Hepatocyte (in vitro differentiated cells): ENCODE data around the gene ALK.

Source experiments
- EZH2 ChIP-seq: fragments of 200-600 bp; sonication (generic); IDR thresholded peaks from 2 replicates; pipeline ENCODE4 v1.6.1; 2016; ENCODE audit warnings: antibody characterized with exemption, mild to moderate bottlenecking, borderline replicate concordance
- EZH2phosphoT487 ChIP-seq: fragments of 200-600 bp; sonication (generic); IDR thresholded peaks from one replicate; pipeline ENCODE4 v1.6.1; 2018; ENCODE audit warnings: antibody characterized with exemption, mild to moderate bottlenecking, low read depth, moderate library complexity; ENCODE audit not compliant: unreplicated experiment, severe bottlenecking
- TF ChIP-seq, protein P1 (sequence below): fragments of 200-600 bp; sonication (generic); IDR thresholded peaks from 2 replicates; pipeline ENCODE4 v1.5.1; 2016; ENCODE audit warnings: antibody characterized with exemption, mild to moderate bottlenecking; ENCODE audit not compliant: poor library complexity

DNA sequence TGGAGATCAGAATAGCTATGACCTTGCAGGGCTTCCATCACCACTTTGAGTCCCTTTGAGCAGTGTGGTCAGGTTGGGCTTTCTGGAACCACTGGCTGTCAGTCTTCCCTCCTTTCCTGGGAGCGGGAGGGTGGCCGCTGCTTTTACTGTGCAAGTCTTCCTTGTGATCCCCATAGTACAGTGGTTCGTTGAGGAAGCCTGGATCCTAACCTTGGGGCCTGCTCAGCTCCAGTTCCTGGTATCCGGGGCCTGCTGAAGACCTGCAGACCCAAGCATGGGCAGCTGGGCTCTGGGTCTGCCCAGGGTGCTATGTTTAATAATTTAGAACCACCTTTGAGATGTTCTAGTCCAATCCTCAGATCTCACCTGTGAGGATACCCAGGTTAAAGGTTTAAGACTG lies 702.0 kb downstream of the ALK start:
- TF ChIP-seq, protein P1, sequence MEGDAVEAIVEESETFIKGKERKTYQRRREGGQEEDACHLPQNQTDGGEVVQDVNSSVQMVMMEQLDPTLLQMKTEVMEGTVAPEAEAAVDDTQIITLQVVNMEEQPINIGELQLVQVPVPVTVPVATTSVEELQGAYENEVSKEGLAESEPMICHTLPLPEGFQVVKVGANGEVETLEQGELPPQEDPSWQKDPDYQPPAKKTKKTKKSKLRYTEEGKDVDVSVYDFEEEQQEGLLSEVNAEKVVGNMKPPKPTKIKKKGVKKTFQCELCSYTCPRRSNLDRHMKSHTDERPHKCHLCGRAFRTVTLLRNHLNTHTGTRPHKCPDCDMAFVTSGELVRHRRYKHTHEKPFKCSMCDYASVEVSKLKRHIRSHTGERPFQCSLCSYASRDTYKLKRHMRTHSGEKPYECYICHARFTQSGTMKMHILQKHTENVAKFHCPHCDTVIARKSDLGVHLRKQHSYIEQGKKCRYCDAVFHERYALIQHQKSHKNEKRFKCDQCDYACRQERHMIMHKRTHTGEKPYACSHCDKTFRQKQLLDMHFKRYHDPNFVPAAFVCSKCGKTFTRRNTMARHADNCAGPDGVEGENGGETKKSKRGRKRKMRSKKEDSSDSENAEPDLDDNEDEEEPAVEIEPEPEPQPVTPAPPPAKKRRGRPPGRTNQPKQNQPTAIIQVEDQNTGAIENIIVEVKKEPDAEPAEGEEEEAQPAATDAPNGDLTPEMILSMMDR, result no peak
- TF ChIP-seq EZH2phosphoT487 (no peak), EZH2 (no peak)
